NCI-H1105 treated with DMSO at 0.1 percent for 48 hours (cell line): ENCODE results near the gene NOSTRIN.
"Not testable (repeated sequence)": the region's sequence is repeated elsewhere in the genome, so short reads cannot be mapped to it uniquely, and the experiment has no call there.

ENCODE experiments used
- DNase-seq: peaks from one replicate; lab custom pipeline; 2025; lab: John Stamatoyannopoulos, UW

The NOSTRIN gene, protein sequence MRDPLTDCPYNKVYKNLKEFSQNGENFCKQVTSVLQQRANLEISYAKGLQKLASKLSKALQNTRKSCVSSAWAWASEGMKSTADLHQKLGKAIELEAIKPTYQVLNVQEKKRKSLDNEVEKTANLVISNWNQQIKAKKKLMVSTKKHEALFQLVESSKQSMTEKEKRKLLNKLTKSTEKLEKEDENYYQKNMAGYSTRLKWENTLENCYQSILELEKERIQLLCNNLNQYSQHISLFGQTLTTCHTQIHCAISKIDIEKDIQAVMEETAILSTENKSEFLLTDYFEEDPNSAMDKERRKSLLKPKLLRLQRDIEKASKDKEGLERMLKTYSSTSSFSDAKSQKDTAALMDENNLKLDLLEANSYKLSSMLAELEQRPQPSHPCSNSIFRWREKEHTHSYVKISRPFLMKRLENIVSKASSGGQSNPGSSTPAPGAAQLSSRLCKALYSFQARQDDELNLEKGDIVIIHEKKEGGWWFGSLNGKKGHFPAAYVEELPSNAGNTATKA

DNA sequence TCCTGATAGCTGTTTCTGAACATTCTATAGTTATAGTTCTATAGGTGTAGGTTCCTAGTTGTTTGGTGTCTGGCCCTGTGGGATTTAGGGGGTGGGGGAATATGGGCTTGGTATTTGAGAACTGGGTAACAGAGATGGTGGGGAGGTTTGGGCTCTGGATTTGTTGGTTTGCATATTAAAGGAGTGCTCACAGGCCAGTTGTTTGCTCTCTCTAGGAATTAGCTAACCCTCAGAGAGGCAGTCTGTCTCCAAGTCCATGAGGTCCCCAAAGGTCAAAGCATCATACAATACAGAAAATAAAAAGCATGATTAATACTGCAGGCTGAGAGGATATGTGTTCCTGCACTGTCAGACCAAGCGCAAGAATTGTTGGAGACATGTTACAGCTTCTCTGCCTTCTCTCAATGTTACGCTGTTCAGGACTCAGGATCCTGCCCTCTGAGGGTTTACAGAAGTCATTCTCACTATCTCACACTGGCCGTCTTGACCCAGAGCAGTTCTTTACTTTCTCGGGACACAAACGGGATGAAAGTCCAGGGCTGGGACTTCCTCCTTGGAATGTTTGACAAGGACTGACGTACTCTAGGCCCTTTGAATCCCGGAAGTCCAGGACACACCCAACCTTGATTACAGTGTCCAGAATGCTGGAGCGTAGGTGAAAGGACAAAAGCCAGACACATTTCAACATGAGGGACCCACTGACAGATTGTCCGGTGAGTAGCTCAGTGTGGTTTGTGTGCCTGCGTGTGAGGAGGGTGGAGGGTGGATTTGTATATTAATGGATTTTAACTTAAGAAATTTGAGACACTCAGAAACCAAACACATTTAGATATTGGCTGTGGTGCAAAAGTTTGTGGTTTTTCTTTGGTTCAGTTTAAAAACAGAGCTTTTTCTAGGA, at the start of gene NOSTRIN:
TSS of gene NOSTRIN (plus strand) at position 677 of the 898 bp plus-strand sequence. CDS start at position 687, 10 bp downstream.
- no peak for DNase-seq

DNA sequence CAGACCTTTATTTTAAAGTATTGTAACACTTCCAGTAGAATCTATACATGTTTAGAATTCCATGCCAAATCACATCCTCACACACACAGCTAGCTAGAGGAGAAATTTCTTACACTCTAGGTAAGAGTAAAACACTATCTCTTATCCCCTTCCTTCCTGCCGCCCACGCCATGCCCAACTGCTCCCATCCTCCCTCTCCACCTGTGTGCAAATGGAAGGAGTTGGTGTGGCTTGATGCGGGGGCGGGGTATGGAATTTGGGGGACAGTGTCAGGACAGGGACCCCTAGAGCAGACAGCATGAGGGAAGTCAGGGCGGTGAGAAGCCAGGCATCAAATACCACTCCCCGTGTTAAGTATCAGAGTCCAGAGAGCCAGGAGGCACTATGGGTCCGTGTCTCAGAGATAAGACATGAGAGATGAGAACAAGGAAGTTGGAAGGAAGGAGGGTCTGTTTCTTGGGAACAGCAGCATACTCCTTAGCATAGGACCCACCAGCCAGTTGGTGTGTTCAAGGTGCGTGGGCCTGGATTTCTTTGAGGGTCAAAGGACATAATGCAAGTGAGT, 48.6 kb upstream of the NOSTRIN start:
- DNase-seq = no peak

DNA sequence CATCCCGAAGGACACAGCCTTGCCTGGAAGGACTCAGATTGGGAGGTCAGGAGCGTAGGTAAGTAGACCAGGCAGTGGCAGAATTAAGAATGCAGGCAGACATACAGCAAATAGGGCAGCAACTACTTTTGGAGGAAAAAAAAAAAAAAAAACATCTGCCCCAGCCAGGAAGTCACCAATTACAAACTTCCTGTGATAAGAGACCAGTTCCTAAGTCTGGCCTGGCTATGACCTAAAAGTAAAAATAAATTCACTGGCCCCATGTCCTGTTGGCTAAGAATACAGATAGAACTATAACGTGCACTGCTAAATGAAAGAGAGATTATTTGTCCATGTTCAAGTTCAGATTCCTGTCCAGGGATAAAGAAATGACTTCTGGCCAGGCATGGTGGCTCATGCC, 45.2 kb upstream of the NOSTRIN start:
- DNase-seq = no peak

DNA sequence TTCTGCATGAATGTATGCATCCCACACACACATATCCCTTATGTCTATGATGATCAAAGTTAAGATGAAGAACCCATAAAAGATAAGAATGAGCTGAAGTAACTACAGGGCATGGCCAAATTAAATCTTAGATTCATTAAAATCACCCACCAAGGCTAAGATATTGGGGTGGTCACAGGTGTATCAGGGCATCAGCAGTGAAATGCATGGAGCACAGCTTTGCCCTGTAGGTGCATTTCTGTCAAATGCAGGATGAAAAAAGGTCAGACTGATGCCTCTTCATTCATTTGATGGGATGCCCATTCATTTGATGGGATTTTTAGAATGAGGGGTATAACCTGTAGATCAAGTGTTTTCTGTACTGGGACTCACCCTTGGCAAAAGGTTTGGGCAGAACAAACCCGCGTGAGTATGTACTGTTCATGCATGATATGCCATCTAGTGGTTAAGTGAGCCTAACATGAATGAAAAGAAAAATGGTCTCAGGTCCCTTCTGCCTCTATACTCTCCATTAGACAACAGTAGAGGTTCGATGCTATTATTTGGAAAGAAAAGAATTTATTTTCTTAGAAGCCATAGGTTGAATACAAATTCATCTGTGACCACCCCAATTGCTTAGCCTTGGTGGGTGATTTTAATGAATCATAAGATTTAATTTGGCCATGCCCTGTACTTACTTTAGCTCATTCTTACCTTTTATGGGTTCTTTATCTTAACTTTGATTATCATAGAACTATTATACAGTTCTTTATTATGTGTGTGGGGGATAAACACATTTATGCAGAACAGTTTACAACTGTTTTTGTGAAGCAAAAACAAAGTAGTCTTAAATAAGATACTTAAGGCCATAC, 43.2 kb upstream of the NOSTRIN start:
- DNase-seq = peak; percentile 37

DNA sequence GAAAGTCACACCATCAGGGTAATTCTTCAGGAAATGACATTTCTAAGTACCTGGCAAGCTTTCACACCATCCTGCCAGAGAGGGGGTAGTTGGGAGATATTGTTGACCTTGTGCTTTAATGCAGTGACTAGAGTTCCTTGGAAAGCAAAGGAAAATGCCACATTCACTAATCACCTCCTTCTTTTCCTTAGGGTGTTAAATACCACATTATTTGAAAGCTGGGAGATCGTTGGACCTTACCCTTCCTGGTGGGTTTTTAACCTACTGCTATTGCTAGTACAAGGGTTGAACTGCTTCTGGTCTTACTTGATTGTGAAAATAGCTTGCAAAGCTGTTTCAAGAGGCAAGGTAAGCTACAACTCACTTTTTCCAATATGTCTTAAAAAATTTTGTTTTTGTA, 37.0 kb upstream of the NOSTRIN start:
- no peak for DNase-seq

DNA sequence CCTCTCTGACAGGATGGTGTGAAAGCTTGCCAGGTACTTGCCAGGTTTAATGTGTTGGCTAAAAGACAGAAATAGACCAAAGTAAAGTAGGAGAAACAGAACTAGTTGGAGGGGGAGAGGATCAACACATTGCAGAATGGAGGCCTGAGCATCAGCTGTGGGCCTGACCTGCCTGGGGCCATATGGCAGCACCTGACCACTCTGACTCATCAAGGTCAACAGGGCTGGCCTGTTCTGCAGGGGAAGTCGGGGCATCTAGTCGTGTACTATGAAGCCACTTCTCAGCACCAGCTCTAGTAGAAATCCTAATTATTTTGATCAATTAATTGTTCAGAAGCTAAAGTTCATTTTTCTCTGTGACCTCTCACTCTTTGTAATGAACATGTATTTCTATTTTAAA, 35.8 kb upstream of the NOSTRIN start:
- DNase-seq = no peak

DNA sequence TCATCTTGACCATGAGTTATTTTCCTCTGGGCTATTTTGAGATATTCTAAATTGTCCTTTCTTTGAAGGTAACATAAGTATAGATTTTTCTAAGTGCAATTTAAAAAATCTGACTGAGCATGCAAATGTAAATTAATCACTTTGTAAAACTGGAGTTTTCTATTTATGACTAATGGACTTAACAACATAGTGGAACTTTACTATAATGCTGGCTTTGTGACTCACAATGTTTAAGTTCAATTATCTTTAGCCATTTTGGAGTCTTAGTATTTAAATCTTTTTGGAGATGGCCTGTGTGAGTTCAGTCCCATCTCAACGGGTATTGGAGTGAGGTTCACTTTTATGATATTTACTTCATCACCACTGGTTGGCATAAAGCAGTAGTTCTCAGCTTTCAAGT, 35.2 kb upstream of the NOSTRIN start:
- no peak for DNase-seq

DNA sequence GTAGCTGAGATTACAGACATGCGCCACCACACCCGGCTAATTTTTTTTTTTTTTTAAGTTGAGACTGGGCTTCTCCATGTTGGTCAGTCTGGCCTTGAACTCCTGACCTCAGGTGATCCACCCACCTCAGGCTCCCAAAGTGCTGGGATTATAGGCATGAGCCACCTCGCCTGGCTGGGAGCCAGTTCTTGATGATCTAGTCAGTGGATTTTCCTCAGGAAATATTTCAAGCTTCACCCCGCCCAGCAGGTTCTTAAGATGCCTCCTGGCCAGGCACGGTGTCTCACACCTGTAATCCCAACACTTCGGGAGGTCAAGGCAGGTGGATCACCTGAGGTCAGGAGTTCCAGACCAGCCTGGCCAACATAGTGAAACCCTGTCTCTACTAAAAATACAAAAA, 34.1 kb upstream of the NOSTRIN start:
- not testable (repeated sequence) for DNase-seq

DNA sequence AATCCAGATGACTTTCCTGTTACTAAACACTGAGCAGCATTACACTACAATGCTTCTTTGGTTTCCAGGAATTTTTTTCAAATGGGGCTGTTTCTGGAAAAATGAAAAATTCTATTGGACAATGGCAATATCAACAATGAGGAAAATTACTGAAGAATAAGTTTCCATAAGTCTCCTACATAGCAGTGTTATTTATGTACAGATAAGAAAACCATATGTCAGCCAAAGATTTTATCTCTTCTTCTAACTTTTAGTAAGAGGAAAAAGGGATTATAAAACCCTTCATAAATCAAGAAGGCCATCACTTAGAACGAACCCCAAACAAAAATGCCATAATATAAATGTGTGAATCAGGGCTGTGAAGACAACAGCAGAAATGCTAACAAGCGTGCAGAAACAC, 31.6 kb upstream of the NOSTRIN start:
- no peak for DNase-seq

DNA sequence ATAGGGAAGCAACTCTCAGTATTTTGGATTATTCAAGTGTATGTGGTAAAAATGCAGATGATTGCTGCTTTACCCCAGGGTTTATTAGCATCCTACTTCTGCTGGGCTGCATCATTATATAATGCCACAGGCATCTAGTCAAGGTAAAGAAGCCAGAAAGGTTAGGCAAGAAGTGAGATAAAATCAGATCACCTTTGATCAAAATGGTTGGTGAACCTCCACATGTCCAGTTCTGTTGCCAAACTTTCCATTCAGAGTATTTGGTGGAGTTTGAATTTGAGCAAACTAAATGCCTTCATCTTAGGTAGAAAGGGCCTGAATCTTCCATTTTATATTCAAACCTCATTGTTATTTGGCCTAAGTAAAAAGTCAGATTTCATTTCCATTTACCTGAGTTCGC, 29.7 kb upstream of the NOSTRIN start:
- no peak for DNase-seq

DNA sequence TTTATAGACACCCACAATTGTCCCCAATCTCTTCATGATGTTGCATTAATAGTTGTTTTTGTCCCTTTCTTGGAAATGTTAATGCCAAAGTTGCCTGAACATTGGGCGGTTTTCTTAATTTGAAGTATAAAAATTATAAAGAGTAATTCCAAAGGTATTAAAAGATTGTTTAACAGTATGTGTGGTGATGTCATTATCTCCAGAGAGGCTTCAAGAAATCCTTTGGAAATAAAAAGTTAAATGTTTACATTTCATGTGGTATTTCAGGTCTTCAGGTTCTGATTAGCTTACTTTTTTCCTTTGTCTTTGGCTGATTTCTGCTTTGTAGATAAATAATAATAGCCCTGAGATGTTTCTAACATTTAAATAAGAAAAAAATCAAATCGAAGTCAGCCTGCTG, 29.3 kb upstream of the NOSTRIN start:
- DNase-seq = no peak

DNA sequence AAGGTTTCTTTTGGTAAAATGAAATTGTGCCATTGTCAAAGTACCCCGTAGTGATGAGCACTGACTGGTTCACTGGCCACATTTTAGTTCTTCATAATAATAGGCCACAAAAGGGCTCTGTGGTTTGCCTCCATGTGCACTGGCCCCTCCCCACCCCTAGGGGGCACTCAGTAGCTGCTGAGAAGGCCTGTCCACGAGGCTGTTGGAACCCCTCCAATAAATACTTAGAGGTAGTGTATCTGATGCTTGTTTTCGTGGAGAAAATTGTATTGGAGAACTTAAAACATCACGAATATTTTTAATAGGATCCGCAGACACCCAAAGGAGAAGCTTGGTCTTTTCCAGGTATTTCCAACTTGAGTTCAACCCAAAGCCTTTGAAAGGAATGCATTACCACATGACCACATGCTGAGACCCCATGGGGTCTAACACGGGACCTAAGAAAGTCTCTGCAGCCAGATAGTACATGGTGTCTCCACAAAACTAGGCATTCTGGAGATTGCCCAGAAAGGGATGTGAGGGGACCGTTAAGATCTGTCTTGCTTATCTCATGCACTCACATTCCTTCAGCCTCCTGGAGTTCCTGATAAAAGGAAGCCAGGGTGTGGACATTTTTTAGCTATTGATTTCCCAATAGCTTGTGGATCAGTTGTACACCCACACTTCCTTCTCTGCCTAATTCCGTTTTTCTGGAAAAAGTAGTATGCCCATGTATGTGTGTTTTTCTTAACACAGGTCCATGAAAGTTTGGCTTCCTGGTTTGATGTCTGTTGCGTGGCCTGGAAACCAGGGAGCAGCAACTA, 28.5 kb upstream of the NOSTRIN start:
- DNase-seq = peak; percentile 42

DNA sequence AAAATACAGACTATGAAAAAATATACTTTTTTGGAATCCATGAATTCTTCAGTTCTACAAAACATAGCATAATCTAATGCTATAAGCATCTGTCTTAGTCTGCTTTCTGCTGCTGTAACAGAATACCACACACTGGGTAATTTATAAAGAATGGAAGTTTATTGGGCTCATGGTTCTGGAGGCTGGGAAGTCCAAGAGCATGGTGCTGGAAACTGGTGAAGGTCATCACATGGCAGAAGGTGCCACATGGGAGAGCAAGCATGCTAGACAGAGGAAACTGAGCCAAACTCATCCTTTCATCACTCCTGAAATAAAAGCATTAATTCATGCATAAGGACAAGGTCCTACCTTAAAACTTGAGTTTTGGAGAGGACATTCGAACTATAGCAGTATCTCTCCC, 26.6 kb upstream of the NOSTRIN start:
- DNase-seq = no peak

DNA sequence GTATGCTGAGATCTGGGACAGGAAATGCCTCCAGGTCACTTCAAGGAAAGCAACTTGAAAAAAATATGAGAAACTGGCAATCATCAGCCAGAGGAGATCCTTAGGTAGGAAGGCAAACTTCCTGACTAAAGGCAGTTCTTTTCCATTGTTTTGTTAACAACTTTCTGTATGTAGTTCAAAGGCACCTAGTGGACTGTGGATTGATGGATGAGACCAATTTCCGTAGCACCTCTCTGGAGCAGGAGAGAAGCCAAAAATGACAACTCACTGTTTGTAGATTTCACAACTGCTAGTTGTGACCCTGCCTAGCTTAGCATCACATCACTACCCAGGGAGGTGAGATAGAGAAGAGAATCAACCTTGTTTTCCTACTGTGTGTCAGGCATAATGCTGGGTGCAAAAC, 21.8 kb upstream of the NOSTRIN start:
- DNase-seq = no peak

DNA sequence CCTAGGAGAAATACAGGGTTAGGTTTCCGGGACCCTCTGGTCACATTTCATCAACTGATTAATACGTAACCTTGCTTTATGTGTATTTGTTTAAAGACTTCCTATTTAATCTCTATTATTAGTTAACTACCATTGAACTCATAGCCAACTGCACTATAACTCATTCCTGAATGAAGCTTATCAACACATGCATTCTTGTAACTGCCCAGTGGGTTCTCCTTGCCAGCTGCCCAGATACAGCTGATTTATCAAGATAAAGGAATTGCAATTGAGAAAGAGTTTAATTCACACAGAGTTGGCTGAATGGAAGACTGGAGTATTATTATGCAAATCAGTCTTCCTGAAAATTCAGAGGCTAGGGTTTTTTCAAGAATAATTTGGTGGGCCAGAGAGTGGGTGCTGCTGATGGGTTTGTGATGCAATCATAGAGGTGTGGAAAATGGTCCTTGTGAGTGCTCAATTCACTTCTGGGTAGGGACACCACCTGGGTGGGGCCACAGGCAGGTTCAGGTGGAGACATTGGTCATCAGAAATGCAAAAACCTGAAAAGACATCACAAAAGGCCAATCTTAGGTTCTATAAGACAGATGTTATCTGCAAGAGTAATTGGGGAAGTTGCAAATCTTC, 21.1 kb upstream of the NOSTRIN start:
- DNase-seq = no peak

DNA sequence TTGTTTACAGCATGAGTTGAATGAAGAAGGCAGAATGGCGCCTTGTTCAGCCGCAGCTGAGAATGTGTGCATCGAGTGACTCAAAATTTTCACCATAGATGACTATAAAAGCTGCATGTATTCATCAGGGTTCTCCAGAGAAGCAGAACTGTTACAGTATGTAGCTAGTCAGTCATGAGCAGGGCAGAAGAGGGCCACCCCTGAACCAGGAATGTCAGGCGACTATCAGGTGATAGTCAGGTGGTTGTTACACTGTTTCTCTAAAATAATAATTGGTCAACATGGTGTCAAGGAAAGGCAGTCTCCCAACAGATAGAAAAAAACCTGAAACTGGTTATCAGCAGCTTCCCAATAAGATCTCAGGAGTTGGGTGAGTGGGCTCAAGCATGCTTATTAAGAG, 20.2 kb upstream of the NOSTRIN start:
- DNase-seq = no peak

DNA sequence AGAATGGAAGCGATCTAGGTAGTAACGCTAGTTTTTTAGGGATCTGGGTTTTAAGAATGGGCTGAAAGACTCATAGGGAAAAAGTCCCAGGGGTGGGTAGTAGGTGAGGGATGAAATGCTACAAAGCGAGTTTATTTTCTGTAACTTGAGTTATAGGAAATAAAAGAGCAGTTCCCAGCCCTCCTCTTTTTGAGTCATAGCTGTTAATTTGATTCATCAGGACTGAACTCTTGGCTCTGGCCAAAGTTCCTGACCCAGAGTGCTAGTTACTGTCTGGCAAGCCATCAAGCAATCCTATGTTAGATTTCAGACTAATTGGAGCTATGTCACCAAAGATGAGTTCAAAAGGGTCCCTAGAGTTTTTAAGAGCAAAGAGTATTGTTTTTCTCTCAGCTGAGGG, 17.4 kb upstream of the NOSTRIN start:
- no peak for DNase-seq

DNA sequence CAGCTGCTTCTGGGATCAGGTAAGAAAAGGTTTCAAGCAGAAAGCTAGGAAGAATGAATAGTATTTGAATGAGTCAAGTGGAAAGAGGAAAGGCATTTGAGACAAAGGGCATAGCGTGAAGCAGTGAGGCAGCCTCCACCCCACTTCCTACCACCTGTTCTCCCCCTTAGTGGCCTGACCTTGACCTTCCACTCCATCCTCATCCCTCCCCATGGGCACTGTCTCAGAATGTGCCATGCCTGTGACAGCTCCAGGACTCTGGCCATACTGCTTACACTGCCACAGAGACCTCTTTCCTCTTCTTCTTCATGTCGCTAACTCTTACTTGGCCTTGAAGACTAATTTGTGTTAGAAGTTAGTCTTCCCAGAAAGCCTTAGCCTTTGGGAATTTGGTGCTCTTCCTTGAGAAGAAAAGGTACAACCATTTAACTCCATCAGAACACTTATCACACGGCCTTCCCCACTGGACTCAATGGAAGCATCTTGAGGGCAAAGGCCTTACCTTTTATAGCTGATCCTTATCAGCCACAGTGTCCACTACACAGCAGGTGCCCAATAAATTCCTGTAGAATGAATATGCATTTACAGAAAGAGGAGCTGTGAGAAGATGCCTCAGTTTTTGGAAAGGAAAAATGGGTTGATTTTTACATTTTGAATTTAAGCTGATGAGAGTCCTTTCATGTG, 15.2 kb upstream of the NOSTRIN start:
- no peak for DNase-seq

DNA sequence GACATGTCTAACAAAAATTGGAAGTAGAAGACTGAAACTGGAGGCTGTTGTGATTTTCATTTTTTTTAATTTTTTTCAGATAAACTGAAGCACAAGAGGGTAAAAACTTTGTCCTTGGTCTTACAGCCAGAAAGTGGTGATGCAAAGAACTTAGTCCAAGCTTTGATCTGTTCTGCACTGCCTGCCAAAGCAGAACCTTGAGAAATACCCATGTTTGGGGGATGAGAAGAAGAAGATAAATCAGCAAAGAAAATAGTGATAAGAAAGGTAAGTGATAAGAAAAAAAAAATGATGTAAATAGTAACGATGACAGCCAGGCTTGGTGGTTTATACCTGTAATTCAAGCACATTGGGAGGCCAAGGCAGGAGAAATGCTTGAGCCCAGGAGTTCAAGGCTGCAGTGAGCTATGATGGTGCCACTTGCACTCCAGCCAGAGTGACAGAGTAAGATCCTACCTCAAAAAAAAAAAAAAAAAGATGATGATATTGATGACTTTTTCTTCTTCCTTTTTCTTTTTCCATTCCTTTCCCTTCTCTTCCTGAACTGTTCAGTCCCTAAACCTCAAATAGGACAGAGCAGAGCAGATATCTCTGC, 14.6 kb upstream of the NOSTRIN start:
- DNase-seq = no peak
